Fibroblast of mammary gland (primary cell): ENCODE data around the gene SGCA.

Experiments
- DNase-seq: peaks from one replicate; pipeline ENCODE4 v3.0.0-alpha.2; 2010; ENCODE audit warnings: low read depth
- H3K4me3 ChIP-seq: 2 replicates; pipeline ENCODE4 v1.5.1; 2011; ENCODE audit warnings: low read depth, mild to moderate bottlenecking, low read length, moderate library complexity; ENCODE audit not compliant: control insufficient read depth
- CTCF ChIP-seq: conservative IDR thresholded peaks from 2 replicates; pipeline ENCODE4 v1.5.1; 2011; ENCODE audit warnings: low read depth, low read length, inconsistent platforms; ENCODE audit not compliant: control insufficient read depth, insufficient read depth

The SGCA gene

GRCh38 chr17:50205963-50206505 is 40.2 kb downstream of the SGCA start:
- no peak for DNase-seq
- TF ChIP-seq CTCF, result no peak
- H3K4me3 ChIP-seq, result no peak overlapping the region

GRCh38 chr17:50206604-50207293 is 40.9 kb downstream of the SGCA start:
- peak; percentile 61 for DNase-seq

DNA sequence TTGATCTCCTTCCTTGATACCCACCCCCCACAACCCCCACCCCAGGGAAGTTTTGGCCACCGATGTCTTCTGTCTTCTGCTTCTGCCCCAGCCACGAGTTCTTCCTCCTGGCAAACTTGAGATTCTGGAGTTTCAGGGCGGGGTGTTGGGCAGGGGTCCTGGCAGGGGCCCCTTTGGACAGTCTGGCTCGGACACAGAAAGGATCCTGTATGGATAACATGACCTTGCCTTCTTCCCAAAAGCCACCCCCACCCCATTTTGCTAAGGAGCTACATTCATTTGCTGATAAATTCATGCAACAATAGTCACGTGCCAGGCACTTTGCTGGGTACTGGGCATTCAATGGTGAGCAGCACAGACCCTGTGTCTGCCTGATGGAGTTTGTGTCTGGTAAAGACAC is 41.5 kb downstream of the SGCA start:
- no peak overlapping the region for H3K4me3 ChIP-seq
- no peak for TF ChIP-seq CTCF
- no peak for DNase-seq

More at GRCh38 chr17:50206604-50207293, 40.9 kb downstream of the SGCA start:
- H3K4me3 ChIP-seq, result no peak overlapping the region
- TF ChIP-seq CTCF, result no peak

DNA sequence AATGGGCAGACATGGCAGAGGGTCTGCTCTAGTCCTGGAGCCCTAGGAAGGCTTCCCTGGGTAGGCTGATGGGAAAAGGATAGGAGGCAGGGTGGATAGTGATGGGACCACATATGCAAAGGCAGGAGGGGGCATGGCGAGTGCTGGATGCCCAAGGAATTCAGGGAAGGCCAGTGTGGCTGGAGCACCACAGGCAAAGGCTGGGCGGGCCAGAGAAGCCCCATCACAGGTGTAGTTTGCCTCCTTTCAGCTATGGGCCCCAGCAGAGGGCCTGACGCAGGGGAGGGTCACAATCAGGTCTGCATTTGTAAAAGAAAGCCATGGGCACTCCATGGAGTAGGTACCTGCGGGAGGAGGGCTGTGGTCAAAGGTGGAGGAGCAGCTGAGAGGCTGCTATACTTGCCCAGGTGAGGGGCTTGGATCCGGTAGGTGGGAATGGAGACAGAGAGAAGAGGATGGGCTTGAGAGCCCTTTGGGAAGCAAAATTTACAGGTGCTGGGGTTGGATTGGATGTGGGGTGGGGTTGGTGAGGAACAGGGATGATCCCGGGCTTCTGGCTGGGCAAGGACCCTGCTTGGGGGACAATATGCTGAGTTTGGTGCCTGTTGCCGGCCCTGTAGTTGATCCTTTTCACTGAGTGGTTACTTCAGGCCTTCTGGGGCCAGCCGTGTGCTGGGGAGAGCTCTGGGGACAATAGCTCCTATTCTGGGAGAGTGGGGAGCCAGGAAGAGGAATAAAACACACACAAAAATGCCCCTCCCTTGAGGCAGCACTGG is 42.2 kb downstream of the SGCA start:
- DNase-seq, result no peak
- H3K4me3 ChIP-seq, result no peak overlapping the region
- no peak for TF ChIP-seq CTCF

DNA sequence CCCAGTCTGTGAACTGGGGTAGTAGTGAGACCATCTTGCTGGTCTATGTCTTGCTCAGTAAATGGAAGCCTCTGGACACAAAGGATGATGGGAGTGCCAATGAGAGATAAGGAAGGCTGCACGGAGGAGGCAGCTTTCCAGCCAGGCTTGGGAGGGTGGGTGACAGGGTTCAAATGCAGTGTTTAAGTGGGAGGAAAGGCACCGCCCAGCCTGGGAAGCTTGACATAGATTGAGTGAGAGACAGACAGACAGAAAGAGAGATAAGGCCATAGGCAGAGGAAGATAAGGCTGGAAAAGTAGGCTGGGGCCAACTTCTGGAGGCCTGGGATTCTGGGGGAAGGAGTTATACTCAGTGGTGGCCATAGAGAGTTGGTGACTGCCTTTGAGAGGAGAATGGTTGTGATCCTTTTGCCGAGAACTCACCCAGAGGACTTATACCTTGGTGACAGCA is 42.8 kb downstream of the SGCA start:
- no peak for DNase-seq
- no peak overlapping the region for H3K4me3 ChIP-seq
- TF ChIP-seq CTCF, result no peak

DNA sequence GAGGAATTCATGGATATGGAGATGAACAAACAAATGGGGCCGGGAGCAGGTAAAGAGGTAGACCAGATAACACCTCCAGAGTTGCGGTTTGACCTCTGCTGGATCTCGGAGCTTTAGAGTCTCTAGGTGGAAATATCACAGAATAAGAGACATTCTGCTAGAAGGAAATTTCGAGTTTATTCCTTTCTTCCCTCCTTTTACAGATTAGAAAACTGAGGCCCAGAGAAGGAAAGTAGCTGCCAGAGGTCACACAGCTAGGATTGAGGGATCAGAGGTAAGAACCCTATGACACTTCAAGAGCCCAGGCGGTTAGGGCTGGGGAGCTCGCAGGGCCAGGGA is 43.3 kb downstream of the SGCA start:
- H3K4me3 ChIP-seq, result no peak overlapping the region
- no peak for DNase-seq
- no peak for TF ChIP-seq CTCF
